GM21447 (cell line): ENCODE results near the gene RSBN1L.

Source experiments
- ATAC-seq: cut with Tn5 transposase; IDR thresholded peaks from one replicate; pipeline ENCODE4 v1.9.1; 2021; ENCODE audit not compliant: unreplicated experiment

Gene RSBN1L

DNA sequence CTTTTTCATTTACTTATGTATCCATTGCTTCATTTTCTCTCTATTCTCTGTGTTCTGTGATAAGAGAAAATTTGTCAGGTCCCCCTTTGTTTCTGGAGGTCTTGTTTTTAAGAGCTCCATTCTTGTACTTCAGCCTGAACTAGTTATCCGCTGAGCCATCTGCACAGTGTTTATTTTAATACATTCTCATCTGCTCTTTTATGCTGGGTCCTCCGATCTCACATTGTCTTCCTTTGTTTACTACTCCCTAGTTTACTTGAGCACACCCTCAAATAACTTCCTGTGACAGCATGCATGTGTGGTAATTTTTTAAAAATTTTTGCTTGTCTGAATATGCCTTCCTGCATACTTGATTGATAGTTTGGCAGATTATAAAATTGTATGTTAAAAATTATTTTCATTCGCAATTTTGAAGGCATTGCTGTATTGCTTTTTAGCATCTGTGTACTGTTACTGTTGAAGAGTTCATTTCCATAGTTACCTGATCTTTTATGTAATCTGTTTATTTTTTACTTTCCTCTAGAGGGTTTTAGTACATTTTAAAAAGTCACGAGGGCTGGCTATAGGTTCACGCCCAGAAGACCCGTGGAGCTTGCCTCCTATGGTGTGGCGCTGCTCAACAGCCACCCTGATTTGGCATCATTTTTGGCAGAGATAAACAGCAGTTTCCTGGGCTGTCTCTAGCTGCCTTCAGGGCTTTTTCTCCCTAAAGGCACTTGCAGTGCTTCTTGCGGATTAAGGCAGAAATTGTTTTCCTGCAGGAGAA lies 31.9 kb downstream of the RSBN1L start:
- ATAC-seq: no peak

GRCh38 chr7:77729574-77730348 lies 33.5 kb downstream of the RSBN1L start:
- ATAC-seq: no peak

GRCh38 chr7:77731716-77732115 lies 35.5 kb downstream of the RSBN1L start:
- no peak for ATAC-seq

DNA sequence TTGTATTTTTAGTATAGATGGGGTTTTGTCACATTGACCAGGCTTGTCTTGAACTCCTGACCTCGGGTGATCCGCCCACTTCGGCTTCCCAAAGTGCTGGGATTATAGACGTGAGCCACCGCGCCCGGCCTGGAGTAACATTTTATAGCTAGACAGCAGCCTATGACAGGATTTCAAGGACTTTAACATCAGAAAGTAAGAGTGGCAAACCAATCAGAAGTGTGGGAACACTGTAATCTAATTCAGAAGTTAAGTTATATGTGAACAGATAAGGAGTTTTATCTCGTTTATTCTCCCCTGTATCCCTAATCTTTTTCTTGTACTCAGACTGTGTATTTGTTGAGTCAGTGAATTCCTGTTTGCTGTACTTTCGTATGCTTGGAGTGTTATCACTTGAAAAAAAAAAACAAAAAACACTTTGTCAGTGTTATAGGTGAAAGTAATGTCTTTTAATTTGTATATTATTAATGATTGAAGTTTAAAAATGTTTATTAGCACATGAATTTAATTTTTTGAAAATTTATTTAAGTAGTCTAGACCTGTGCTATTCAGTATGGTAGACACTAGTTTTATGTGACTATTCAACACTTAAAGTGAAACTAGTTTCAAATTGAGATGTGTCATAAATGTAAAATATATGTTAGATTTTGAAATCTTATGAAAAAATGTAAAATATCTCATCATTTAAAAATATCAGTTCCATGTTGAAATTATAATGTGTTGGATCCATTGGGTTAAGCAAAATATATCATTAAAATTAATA lies 38.6 kb downstream of the RSBN1L start:
- ATAC-seq: no peak

GRCh38 chr7:77735457-77735856 lies 39.2 kb downstream of the RSBN1L start:
- ATAC-seq: no peak

DNA sequence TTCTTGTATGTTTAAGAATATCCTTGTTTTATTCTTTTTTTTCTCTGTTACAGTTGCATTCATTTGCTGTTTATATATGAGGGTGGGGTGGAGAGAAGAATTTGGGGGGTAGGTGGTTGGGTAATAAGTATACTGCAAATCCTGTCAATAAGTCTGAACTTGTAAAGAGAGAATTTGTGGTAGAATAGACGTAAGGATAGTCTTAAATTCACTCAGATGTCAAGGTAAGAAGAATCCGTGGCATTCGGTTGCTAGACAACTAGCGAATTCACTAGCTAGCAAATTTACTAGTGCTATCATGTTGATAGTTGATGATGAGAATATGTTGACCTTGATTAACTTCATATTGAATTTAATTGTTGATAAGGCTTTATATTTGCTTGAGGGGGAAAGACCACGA lies 40.7 kb downstream of the RSBN1L start:
- no peak for ATAC-seq

DNA sequence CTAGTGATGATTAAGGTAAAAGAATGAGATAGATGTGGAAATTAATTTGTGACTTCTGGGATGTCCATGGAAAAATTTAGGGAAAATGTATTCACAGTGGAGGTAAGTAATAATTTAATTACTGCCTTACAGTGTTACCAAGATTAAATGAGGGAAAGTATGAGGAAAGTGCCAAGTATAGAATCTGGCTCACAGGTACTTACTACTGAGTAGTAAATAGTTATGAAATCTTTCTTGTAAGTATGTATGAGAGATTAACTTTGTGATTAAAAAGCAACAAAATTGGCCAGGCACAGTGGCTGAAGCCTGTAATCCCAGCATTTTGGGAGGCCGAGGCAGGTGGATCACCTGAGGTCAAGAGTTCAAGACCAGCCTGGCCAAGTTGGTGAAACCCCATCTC lies 42.1 kb downstream of the RSBN1L start:
- no peak for ATAC-seq

GRCh38 chr7:77738871-77739270 lies 42.6 kb downstream of the RSBN1L start:
- no peak for ATAC-seq

- no peak for ATAC-seq
These were observed 44.0 kb downstream of the RSBN1L start for GRCh38 chr7:77740257-77740656.

GRCh38 chr7:77743518-77743917 lies 47.3 kb downstream of the RSBN1L start:
- ATAC-seq: no peak

- ATAC-seq: no peak
These were observed 49.5 kb downstream of the RSBN1L start for GRCh38 chr7:77745746-77746145.

DNA sequence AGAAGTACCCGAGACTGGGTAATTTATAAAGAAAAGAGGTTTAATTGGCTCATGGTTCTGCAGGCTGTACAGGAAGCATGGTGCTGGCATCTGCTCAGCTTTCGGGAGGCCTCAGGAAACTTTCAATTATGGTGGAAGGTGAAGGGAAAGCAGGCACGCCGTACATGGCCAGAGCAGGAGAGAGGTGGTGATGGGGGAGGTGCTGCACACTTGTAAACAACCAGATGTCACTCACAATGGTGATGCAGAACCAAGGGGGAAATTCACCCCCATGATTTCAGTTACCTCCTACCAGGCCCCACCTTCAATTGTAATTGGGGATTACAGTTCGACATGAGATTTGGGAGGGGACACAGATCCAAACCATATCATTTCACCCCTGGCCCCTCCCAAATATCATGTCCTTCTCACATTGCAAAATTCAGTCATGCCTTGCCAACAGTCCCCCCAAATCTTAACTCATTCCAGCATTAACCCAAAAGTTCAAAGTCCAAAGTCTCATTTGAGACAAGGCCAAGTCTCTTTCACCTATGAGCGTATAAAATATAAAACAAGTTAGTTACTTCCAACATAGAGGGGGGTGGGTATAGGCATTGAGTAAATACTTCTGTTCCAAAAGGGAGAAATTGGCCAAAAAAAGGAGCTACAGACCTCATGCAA lies 50.0 kb downstream of the RSBN1L start:
- no peak for ATAC-seq

DNA sequence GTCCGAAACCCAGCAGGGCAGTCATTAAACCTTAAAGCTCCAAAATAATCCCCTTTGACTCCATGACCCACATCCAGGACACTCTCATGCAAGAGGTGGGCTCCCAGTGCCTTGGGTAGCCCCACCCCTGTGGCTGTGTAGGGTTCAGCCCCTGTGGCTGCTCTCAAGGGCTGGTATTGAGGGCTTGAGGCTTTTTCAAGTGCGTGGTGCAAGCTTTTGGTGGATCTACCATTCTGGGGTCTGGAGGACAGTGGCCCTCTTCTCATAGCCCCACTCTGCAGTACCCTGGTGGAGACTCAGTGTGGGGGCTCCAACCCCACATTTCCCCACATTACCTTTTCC lies 50.5 kb downstream of the RSBN1L start:
- ATAC-seq: no peak

GRCh38 chr7:77747178-77747577 lies 50.9 kb downstream of the RSBN1L start:
- no peak for ATAC-seq

DNA sequence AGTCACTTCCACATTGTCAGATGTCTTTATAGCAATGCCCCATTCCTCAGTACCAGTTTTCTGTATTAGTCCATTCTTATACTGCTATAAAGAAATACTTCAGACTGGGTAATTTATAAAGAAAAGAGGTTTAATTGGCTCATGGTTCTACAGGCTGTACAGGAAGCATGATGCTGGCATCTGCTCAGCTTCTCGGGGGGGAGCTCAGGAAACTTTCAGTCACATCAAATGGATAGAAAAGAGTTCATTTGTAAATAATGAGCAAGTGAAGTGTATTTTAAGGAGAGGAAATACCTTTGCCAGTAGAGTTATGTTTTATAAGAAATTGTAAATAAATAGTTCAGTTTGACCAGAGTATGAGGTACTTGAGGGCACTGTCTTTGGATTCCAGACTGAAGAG lies 51.5 kb downstream of the RSBN1L start:
- ATAC-seq: no peak

DNA sequence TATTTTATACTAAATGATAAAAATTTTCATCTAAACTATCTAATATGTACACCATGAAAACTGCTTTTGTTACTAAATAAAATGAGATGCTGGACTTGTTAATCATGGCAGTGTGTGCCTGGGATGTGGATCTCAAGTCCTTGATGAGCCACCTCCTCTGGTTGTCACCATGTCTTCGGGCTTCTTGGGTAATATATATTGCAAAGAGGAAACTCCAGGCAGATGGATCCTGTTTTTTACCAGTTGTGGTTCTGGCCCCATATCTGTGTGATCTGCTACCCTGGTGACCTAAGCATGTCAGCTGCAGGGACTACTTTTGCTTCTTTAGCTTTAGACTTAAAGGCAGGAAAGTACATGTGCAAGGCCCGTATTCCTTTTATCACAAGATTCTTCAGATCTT lies 55.8 kb downstream of the RSBN1L start:
- ATAC-seq: no peak

DNA sequence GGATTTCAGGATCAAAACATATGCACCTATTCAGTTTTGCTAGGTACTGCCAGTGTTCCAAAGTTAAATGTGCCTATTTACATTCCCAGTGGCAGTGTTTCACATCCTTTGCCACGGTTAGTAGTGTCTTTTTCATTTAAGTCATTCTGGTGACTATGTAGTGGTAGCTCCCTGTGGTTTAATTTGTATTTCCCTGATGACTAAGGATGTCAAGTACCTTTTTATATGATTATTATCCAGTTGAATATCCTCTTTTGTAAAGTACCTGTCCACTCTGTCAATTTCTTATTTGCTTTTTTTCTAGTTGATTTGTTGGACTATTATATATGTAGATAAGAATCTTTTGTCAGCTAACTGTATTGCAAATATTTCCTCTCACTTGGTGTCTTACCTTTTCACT lies 56.9 kb downstream of the RSBN1L start:
- no peak for ATAC-seq

- ATAC-seq: peak; percentile 89
These were observed 61.3 kb downstream of the RSBN1L start for GRCh38 chr7:77757589-77757988.

DNA sequence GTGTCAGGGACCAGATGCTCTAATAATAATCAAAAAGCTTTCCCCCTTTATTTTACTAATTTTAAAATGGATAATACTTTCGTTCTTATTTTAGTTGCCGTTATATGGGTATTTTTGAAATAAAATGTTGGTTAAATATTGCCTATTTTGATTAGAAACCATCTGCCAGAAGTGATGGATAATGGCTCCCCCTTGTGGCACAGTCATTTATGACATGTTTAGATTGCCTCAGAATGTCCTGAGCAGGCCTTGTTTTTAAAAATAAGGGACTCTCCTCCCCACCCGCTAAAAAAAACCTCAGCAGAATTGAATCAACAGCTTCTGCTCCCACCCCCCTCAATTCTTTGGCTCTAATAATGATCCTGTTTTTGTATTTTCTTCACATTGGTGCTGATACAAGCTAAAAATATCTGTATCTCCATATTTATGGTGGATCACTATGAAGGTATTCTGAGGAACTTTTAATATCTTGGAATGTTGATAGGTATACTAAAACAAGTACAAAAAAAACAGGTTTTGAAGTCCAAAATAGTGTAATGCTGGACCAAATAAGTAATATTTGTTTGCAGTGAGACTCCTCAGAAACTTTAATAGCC lies 63.1 kb downstream of the RSBN1L start:
- peak; percentile 38 for ATAC-seq

GRCh38 chr7:77760809-77761453 lies 64.7 kb downstream of the RSBN1L start:
- ATAC-seq: no peak
